MV-4-11 (cell line): ENCODE results near the gene ATP6V1G1.
A peak's percentile ranks its signal among the peaks of the same experiment; 100 is the strongest.
"Not testable (repeated sequence)": the region's sequence is repeated elsewhere in the genome, so short reads cannot be mapped to it uniquely, and the experiment has no call there.

Source experiments
- DNase-seq: peaks from one replicate; lab custom pipeline; 2025; lab: John Stamatoyannopoulos, UW

Gene ATP6V1G1

GRCh38 chr9:114578134-114578533 is 9.4 kb upstream of the ATP6V1G1 start:
- not testable (repeated sequence) for DNase-seq

DNA sequence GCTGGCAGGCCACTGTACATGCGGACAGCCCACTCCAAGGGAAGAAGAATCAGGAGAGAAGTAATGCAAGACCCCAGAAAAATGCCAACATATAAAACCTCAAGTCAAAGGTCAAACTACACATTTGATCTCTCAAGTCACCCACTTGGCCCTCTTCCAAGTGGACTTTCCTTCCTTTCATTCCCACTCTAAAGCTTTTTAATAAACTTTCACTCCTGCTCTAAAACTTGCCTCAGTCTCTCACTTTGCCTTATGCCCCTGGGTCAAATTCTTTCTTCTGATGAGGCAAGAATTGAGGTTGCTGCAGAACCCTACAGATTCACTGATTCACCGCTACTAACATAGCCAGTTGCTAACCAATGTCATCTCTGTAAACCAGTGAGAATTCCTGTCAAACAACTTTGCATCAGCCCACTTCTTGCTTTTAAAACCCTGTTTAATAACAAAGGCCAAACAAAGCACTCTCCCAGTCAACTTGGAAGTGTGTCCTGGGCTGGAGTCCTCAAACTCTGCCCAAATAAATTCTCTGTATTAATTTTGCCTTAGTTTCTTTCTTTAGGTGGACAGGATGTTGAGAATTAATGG is 6.9 kb upstream of the ATP6V1G1 start:
- DNase-seq: no peak

GRCh38 chr9:114583371-114584155 is 4.0 kb upstream of the ATP6V1G1 start:
- no peak for DNase-seq

GRCh38 chr9:114588210-114588609 is 641 bp downstream of the ATP6V1G1 start:
- DNase-seq: peak; percentile 46

DNA sequence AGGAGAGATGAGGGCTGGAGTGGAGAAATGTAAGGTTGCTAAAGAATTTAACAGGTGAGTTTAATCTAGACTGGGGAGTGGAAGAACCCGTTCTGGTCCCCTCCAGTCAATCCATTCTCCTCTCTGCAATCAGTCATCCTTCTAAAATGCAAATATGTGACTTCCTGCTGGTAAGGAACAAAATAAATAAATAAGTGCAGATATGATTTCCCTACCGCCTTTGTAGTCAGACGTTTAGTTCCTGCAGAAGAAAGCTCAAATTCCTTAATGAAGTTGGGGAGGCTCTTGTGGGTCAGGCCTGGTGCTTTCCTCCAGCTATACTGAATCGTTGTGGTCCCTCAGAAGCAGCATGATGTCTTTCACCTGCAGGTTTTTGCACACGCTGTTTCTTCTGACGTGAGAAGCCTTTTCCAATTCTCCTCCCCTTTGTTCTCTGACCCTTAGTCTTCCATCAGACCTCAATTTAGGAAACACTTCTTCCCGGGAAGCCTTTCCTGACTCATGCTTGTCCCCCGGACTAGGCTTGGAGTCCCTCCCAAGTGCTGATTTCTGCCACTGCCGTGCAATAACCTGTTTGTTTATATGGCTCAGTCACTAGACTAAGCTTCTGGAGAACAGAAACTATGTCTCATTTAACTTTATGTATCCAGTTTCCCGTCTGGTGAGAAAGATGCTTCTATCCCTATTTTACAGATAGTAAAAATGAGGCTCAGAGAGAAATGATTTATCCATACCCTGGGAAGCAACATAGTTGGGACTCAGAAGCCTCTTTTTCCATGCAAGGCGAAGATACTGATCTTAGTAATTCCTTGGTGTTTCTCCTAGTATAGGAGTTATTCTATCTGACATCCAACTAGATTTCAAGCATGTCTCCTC is 1.3 kb downstream of the ATP6V1G1 start:
- DNase-seq: peak; percentile 13

GRCh38 chr9:114590328-114590727 is 2.8 kb downstream of the ATP6V1G1 start:
- no peak for DNase-seq

- DNase-seq: peak; percentile 62
Measured at GRCh38 chr9:114591291-114591787, 3.8 kb downstream of the ATP6V1G1 start.

- no peak for DNase-seq
Measured at GRCh38 chr9:114591849-114592248, 4.3 kb downstream of the ATP6V1G1 start.

GRCh38 chr9:114592356-114592755 is 4.8 kb downstream of the ATP6V1G1 start:
- DNase-seq: peak; percentile 85

GRCh38 chr9:114594136-114594535 is 6.6 kb downstream of the ATP6V1G1 start:
- no peak for DNase-seq

DNA sequence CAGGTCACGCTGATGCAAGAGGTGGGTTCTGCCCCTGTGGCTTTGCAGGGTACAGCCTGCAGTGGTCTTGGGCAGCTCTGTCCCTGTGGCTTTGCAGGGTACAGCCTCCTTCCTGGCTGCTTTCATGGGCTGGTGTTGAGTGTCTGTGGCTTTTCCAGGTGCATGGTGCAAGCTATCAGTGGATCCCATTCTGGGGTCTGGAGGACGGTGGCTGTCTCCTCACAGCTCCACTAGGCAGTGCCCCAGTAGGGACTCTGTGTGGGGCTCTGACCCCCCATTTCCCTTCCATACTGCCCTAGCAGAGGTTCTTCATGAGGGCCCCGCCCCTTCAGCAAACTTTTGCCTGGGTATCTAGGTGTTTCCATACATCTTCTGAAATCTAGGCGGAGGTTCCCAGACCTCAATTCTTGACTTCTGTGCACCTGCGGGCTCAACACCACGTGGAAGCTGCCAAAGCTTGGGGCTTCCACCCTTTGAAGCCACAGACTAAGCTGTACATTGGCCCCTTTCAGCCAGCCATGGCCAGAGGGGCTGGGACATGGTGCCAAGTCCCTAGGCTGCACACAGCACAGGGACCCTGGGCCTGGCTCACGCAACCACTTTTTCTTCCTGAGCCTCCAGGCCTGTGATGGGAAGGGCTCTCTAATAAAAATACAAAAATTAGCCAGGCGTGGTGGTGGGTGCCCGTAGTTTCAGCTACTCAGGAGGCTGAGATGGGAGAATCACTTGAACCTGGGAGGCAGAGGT is 13.1 kb downstream of the ATP6V1G1 start:
- DNase-seq: not testable (repeated sequence)

GRCh38 chr9:114601787-114602186 is 14.2 kb downstream of the ATP6V1G1 start:
- not testable (repeated sequence) for DNase-seq

GRCh38 chr9:114602620-114603019 is 15.1 kb downstream of the ATP6V1G1 start:
- DNase-seq: no peak

DNA sequence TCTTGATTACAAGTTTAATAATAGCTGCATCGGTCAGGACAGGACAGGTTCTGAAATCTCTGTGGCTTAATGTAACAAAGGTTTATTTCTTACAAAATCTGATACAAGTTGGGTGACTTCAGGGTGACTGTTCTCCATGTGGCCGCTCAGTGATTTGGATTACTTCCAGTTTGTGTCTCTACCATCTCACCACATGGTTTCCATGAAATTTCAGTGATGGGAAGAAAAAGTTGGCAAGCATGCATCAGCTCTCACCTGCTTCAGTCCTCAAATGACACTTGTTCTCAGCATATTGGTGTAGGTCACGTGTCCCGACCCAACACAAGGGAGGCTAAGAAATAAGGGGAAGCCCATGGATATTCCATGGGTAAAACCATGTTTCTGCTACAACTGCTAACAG is 15.7 kb downstream of the ATP6V1G1 start:
- no peak for DNase-seq

- no peak for DNase-seq
Measured at GRCh38 chr9:114604989-114605388, 17.4 kb downstream of the ATP6V1G1 start.

DNA sequence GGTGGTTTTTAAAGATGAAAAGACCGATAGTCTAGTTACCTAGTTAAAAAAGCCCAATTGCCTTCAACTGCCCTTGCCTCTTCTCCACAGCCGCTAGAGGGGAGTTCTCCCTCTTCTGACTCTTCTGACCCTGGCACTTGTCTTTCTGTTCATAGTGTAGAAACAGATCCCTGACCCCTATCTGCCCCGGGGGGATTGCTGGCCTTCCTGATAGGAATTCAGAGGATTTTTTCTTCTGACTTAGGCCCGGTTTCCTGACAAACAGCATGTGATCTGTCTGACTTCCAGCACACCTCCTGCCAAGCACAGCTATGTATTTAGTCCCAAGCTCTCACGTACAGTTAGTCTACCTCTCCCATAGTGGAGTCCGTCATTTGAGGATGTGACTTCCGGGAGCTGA is 18.5 kb downstream of the ATP6V1G1 start:
- DNase-seq: no peak

GRCh38 chr9:114606597-114607207 is 19.1 kb downstream of the ATP6V1G1 start:
- DNase-seq: peak; percentile 83

GRCh38 chr9:114607671-114608524 is 20.3 kb downstream of the ATP6V1G1 start:
- DNase-seq: no peak

DNA sequence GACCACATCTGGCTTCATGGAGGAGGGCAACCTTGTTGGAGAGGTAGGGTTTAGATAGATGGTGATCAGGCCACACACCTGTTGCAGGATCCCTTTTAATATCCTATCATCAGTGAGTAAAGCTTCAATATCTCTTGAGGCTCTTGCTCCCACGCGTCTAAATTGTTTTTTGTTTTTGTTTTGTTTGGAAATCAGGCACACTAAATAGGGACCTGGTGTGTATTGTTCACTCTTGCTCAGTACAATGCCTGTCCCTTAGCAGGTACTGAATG is 20.9 kb downstream of the ATP6V1G1 start:
- DNase-seq: no peak

DNA sequence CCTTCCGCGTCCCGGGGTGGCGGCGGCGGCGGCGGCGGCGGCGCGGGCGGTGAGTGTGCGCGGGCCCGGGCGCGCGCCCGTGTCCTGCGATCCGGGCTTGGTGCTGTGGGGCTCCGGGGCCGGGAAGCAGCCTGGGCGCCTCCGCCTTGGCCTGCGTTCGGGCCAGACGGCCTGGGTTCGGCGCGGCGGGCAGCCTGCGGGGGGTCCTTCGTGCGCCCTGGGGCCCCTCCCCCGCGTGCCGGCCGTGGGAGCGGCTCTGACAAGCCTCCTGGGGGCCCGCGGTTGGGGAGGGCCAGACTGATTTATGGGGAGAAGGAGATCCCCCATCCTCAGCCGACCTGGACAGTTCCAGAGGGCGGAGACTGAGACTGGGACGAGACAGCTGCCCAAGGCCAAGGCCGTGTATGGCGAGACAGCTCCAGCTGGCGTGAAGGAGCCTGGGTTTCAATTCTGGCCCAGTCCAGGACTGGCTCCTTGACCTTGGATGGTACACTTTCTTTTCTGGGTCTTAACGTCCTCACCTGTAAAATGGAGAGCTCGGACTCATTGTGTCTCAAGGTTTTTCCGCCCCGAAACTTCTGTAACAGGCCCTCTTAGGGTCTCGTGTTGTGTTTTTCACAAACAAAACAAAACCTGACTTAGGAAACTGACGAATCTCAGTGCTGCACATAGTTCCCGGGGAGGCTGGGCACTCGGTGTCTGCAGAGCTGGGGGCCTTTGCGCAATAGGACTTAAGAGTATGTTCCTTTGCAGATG is 24.1 kb downstream of the ATP6V1G1 start:
- peak; percentile 85 for DNase-seq
